ENCODE data around the gene MAP7D3.
"Not testable (repeated sequence)": the region's sequence is repeated elsewhere in the genome, so short reads cannot be mapped to it uniquely, and the experiment has no call there.

Gene MAP7D3

GRCh38 chrX:136246201-136246600 is 5.0 kb downstream of the MAP7D3 start:
- no peak for DNase-seq

GRCh38 chrX:136237849-136238248 is 13.4 kb downstream of the MAP7D3 start:
- DNase-seq = not testable (repeated sequence)

- no peak for DNase-seq
Measured at GRCh38 chrX:136237074-136237473, 14.1 kb downstream of the MAP7D3 start.

GRCh38 chrX:136228839-136229207 is 22.4 kb downstream of the MAP7D3 start:
- no peak for DNase-seq

GRCh38 chrX:136227948-136228838 is 23.0 kb downstream of the MAP7D3 start:
- no peak for DNase-seq

- no peak for DNase-seq
Measured at GRCh38 chrX:136227074-136227473, 24.1 kb downstream of the MAP7D3 start.

- DNase-seq = no peak
Measured at GRCh38 chrX:136221851-136222513, 29.2 kb downstream of the MAP7D3 start.

- DNase-seq = no peak
Measured at GRCh38 chrX:136220951-136221350, 30.2 kb downstream of the MAP7D3 start.

GRCh38 chrX:136220540-136220939 is 30.7 kb downstream of the MAP7D3 start:
- no peak for DNase-seq

GRCh38 chrX:136219893-136220292 is 31.3 kb downstream of the MAP7D3 start:
- DNase-seq = no peak

- no peak for DNase-seq
Measured at GRCh38 chrX:136215559-136215958, 35.6 kb downstream of the MAP7D3 start.

GRCh38 chrX:136214551-136214950 is 36.6 kb downstream of the MAP7D3 start:
- DNase-seq = no peak

- DNase-seq = no peak
Measured at GRCh38 chrX:136212557-136213111, 38.6 kb downstream of the MAP7D3 start.

GRCh38 chrX:136211766-136212556 is 39.2 kb downstream of the MAP7D3 start:
- no peak for DNase-seq

GRCh38 chrX:136210806-136211205 is 40.4 kb downstream of the MAP7D3 start:
- no peak for DNase-seq

- no peak for DNase-seq
Measured at GRCh38 chrX:136210243-136210642, 41.0 kb downstream of the MAP7D3 start.

- DNase-seq = no peak
Measured at GRCh38 chrX:136209751-136210150, 41.4 kb downstream of the MAP7D3 start.

- no peak for DNase-seq
Measured at GRCh38 chrX:136209016-136209738, 42.0 kb downstream of the MAP7D3 start.

GRCh38 chrX:136207546-136207945 is 43.7 kb downstream of the MAP7D3 start:
- no peak for DNase-seq

- no peak for DNase-seq
Measured at GRCh38 chrX:136206916-136207315, 44.3 kb downstream of the MAP7D3 start.

- no peak for DNase-seq
Measured at GRCh38 chrX:136205882-136206380, 45.3 kb downstream of the MAP7D3 start.

GRCh38 chrX:136204571-136204970 is 46.6 kb downstream of the MAP7D3 start:
- no peak for DNase-seq
